Activated CD4-positive, alpha-beta T cell treated with anti-CD3 and anti-CD28 coated beads, Interleukin-2, Interleukin-6, amounts not matched to agents 100 ng/mL and 50 ng/mL, durations not matched to agents 16 hours and 8 hours (primary cell): Measurements from ENCODE around the gene SMLR1.
"Not testable (repeated sequence)": the region's sequence is repeated elsewhere in the genome, so short reads cannot be mapped to it uniquely, and the experiment has no call there.

ENCODE experiments used
- DNase-seq: peaks from one replicate; pipeline ENCODE4 v3.0.0-alpha.2; 2020

Gene SMLR1

DNA sequence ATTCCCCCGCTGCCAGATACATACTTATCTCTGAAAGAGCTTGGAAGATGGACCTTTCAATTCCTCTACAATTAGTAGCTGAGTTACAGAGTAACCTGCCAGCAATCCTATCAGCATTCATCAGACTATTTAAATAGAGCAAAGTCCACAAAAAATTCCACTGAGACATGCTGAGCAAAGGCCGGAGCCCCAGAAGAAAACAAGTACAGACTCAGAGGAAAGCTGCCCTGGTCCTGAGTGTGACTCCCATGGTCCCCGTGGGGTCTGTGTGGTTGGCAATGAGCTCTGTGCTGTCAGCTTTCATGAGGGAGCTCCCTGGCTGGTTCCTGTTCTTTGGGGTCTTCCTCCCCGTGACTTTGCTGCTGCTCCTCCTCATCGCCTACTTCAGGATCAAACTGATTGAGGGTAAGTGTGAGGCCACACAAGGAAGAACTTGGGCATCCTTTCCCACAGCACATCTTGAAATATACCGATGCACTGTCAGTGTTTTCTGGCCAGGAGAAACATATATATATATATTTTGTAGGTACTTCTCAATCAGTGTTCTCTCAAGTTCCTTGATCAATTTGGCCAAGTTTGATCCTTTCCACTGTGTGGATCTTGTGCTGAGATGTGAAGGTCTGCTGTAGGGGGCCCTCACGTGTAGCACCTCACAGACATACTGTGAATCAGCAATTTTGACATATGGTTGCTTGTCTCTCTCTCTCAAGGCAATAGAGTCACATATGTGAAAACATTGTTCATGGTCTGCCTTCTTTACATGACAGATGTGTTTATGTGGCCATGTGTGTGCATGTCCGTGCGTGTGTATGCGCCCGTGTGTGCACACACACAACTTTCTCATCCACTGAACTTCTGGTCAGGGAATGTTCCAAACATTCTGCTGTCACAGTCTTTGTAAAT lies at the start of gene SMLR1:
Gene SMLR1, plus strand, starts transcription at position 160 of the 903 bp plus-strand sequence. Its CDS starts 8 bp downstream, at position 168.
- DNase-seq: no peak

DNA sequence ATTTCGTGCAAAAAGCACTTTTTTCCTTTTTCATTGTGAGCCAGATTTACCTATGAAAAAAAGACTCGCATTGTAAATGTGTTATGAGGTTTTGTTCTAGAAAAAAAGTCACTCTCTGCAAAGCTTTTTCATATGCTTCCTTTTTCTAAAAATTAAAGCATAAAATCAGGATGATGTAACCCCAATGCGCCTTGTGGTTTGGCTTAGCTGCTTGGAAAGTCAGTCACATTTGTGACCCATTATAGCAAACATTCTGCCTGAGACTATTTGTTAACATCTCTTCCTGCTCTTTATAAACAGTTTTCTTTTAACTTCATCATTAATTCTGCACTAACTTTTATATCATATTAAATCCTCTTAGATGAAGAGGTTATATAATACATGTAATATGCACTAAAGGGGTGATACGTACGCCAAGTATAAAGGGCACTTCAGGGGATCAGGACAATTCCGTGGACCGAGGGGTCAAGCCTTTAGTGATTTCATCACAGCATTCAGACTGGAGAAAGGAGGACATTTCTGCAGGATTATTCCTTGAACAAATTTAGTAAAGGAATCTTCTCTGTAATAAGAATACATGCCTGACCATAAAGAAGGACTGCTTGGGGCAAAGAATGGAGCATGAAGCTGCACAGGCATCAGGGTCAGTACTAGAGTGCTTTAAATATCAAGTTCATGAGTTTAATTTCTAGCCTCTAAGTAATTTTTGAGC lies 48.1 kb upstream of the SMLR1 start:
- no peak for DNase-seq

DNA sequence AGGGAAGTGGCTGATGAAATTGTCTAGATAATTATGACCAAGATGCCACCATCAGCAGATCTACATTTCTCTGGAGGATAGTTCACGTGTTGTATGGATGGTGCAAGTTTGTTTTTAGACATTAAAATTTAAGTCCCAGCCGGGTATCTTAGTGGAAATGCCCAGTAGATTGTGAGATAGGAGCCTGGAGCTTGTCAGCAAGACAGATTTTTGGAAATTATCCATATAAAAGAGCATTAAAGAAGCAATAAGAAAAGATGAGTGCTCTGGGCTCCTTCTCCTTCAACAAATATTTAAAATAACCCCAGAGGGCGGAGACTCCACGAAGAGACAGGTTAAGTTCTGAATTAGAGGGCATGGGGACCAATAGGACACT lies 47.6 kb upstream of the SMLR1 start:
- DNase-seq: no peak

DNA sequence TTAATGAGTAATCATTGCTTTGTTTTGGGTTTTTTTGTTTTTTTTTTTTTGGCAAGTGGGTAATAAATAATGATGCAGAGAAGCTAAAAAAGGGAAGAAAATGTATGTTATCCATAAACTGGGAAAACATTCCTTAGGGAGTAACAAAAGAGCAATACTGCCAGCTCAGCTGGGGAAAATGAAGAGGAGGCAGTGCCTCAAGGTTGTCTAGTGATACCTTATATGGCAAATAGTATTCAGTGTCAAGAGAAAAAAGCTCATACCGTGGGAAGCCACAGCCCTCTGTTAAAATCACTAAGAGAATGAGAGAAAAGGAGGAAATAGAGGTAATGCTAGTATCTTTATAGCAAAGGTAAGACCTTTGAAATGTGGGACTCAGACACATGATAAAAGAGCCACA lies 47.1 kb upstream of the SMLR1 start:
- DNase-seq: no peak

DNA sequence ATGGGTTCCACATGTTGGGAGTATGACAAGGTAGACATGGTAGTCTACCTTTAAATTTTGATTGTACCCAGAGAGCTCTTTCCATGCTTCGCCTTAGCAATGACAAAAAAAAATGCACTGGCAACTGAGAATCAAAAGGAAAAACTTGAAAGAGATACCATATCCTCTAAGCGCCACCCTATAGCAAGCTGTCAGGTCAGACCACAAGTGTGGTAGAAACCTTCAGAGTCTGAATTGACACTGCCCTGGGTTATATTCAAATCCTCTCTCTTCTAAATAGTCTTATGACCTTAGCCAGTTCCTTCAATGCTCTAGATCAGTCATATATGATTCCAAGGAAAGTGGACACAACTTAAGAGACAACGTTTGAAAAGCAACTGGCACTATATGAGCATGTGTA lies 45.6 kb upstream of the SMLR1 start:
- no peak for DNase-seq

DNA sequence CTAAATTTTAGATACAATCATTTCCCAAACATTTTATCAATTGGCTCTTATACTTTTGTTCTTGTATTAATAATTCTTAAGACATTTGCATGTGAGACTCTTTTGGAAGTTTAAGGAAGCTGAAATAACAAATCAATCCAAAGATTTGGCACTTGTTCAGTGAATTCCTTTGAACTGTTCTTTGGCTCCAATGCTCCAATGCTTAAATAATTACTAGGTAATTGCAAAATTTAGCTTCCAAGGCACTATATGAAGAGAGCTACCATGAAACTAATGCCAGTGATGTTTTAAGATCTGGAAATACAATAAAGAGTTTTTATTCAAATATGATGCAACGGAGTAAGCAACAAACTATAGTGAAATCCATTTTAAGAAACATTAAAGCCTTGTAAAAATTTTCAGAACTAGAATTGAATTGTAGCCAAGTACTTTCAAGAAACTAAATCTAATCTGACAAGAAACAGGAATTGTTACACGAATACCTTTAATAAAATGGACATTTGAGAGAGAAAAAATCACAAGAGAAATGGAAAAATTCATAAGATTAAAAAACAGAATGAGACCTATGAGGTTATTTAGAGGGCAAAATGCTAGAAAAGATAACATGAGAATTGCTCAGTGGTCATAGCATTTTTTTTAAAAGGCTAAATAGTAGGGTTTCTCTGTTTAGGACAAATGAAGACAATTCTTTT lies 43.6 kb upstream of the SMLR1 start:
- no peak for DNase-seq

DNA sequence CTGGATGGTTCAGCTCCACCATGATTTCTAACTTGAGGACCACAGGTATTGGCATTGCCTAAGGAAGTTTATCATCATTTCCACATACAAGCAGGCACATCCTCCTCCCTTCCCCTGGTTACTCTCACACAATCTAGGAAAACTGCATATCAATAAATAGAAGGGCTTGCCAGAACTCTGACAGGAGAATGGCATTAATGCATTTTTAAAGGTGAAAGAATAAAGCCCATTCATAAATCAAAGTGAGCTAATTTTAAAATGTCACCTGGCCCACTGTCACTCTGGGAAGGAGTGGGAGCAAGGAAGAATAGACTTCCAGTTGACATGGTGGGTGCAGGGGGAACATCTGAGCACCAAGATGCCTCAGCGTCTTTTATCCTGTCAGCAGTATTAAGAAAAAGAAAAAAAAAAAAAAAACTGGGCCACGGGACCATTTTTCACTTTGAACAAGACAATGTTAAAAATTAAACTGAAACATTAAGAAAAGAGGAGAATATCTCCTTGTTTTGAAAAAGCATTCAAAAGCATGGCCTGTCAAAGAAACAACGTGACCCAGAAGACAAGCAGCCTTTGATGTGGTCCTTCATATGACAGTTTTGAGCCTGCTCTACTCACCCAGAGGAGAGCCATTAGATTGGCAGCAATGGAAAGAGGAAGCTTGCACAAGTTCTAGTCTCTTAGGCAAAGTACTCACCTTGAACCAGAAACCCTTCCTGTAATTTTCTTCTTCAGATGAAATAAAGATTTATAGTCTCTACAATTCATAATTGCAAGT lies 39.3 kb upstream of the SMLR1 start:
- DNase-seq: no peak

DNA sequence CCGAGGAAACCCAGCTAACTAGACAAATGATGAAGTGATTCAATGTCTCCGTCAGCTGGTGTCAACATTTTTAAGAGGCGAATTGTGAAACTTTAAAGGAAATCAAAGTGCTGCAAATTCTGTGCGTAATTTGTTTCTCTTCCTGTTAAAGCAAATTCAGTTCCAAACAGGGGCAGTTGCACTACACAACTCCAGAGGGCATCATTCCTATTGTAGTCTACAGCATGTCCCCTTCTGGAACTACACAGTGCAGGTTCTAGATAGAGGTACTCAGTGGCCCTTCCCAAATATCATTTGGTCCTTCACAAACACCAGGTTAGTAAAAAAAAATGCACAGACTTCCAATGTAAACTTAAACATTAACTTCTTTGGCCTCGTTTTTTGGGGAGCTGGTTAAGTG lies 38.3 kb upstream of the SMLR1 start:
- DNase-seq: no peak

DNA sequence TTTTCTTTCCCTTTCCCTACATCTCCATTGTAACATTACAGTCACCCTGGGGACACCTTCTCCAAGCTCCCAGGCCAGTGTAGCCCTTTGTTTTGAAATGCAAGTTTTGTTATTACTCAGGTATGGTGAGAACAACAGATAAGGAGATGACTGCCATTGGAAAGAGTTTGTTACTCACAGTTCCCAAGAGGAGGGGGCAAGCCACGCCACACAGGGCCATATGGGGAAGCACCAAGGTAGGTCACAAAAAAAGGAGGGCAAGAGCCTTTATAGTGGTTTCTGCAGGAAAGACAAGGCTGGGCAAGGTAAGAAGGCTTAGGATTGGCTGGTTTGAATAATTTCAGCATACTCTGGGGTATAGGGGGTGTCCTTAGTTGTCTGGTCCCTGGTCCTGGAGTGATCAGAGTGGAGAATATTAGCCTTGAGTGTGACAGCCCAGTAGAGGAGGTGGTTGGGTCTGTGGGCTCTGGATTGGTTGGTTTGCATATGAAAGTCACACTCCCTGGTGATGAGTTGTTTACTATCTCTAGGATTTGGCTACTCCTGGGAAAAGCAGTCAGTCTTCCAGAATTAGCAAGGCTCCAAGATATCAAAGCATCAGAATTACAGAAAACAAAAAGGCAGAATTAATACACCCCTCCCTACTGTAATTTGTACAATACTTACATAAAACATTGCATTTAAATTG lies 33.1 kb upstream of the SMLR1 start:
- no peak for DNase-seq

DNA sequence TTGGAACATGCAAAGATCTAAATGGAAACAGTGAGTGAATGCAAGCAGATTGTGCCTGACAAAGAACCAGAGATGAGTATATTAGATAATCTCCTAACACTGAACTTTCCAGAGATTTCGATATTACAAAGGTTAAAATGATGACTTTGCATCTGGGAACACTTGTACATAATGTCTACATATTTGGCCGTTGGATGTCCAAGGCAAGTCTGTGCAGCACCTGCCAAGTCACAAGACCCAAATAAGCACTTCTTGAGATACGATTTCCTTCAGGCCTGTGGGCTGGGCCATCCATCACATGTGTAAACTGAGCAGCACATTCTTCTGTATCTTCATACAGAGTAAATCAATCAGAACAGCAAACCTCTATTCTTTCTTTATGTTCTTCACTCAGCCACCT lies 32.5 kb upstream of the SMLR1 start:
- DNase-seq: no peak

DNA sequence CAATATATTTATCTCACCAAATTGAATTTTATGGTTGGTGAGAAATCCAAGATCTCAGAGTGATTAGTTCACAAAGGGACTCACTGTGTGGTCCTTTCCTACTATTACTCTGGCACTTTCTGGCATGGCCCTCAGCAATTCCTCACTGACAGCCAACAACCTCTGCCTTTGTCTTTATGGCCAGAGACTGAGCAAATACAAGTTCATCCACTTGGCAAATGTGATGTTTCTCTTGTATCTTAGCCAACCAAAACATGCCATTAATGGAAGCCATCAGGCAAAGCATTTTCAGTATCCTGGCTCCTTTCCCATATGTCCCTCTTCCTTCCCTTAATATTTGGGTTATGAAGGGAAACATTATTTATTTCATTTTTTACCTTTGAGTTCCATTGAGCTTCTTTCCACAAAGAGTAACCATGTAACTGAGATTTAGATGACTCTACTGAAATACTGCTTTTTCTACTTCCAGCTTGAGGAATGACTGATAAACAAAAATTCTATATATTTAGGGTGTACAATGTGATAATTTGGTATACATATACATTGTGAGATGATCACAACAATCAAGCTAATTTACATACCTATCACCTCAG lies 30.8 kb upstream of the SMLR1 start:
- DNase-seq: no peak

DNA sequence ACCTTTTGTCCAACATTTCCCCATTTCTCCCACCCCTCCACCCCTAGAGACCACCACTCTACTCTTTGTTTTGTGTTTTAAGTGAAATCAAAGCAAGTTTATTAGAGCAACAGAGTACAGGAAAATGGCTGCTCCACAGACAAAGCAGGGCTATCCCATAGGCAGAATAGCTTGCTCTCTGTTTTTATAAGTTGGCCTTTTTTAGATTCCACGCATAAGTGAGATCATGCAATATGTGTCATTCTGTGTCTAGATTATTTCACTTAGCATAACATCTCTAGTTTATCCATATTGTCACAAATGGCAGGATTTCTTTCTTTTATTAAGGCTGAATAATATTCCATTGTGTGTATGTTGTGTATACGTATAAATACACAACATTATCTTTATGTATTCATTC lies 30.1 kb upstream of the SMLR1 start:
- DNase-seq: no peak

DNA sequence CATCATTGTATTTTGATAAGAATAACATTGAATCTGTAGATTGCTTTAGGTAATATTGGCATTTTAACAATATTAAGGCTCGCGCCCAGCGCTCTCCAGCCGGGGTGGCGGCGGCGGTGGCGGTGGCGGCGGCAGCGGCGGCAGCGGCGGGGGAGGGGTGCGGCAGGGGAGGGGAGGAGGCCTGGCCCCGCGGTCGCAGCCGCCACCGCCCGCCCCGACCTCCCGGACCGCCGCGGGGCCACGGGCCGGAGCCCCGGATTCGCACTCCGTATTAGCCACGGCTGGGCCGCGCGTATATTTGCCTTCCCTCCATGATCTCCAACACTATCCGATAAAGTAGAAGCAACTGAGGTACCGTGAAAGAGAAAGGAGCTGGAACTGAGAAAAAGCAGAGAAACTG lies 25.8 kb upstream of the SMLR1 start:
- DNase-seq: not testable (repeated sequence)

DNA sequence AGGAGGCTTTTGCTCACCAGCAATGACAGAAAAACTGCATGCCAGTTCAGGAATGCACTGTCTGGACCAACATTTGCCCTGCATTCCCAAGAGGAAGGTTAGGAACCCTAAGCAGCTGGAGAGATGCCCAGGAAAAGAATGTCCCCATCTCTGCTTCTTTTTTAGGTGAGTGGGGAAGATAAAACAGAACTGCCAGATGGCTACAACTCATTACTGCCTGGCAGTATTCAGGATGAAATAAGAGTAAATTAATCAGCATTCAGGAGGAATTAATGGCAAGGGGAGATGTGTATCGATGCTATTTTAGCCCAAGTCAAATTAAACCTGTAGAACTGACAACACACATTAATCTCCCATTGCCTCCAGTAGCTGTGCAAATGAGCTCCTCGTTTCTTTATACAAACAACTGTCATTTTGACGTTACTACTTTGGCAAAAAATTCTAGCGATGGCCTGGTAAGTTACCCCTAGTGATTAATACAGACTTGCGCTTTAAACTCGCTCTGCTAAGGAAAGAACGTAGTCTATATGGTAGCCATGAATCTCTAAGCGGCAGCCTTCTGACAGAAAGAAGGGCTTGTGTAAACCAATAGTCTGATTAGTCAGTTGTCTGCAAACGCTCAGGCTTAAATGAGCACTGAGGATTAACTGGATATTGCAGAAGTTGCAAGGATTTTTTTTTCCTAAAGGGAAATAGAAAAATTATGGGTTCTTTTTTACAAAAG lies 16.7 kb upstream of the SMLR1 start:
- DNase-seq: no peak

DNA sequence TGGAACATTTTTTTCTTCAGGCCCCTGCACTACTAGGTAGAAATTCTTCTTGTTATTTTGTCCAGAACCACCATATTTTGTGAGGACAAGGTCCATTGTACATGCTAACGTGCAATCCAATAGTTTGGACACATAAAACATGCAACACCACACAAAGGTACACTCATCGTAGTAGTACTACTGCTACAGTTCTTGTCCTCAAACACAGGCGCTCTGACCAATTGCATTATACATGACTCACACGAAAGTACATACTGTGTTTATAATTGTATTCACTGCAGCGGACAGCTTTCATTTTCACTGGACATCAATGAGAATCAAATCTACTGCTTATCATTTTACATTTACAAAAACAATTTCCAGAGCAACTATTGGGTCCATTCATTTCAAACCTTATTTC lies 15.3 kb upstream of the SMLR1 start:
- DNase-seq: no peak

DNA sequence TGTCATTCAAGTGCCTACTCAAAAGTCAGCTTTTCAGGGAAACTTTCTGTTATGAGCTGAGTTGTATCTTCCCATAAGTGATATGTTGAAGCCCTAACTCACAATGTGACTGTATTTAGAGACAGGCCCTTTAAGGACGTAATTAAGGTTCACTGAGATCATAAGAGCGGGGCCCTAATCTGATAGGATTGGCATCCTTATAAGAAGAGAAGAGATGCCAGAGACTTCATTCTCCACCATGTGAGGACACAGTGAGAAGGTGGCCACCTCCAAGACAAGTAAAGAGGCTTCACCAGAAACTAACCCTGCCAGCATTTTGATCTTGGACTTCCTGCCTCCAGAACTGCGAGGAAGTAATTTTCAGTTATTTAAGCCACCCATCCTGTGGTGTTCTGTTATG lies 12.7 kb upstream of the SMLR1 start:
- no peak for DNase-seq

DNA sequence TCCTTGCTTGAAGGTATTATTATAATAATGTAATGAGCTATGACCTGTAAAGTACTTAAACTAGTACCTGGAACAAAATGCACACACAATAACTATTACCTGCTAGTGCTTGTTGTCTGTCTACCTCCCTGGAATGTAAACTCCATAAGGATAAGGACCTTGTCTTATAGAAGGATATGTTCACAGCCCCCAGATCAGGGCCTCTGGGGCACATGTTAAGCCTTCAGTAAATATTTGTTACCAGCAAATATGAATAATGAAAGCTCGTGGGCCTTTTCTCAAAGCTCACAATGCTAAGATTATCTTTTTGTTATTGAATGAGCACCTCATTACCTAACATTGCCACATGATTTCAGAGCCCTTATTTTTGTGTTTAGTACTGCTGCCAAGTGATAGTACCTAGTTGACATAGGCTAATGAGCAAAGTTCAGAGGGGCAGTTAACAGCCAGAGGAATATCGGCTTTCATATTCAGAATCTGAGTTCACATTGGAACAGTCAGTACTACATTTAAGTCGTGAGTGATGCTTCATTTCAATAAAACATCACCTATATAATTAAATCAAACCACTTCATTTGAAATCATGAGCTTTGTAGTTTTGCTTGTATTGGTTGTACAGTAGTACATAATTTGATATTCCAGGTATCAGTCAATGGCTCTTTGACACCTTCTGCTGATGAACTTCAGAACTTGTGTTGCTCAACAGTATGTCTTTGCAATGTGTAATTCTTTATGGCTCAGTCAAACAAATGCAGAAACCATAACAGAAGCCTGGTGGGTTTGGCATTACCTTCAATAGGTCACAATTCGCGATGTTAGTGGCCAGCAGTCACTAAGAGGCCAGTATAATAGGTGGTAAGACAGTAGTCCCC lies 11.8 kb upstream of the SMLR1 start:
- no peak for DNase-seq

DNA sequence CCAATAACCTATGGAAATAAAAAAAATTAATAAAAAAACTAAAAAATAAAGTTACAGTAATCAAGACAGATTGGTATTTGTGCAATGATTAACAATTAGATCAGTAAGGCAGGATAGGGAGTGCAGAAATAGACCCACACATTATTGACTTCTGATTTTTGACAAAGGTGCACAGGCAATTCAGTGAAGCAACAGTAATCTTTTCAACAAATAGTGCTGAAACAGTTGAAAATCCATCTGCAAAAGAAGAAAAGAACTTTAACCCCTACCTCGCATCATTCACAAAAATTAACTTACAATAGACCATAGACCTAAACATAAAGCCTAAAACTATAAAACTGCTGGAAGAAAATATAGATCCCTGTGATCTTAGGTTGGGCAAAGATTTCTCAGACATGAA lies 4.5 kb upstream of the SMLR1 start:
- DNase-seq: no peak

DNA sequence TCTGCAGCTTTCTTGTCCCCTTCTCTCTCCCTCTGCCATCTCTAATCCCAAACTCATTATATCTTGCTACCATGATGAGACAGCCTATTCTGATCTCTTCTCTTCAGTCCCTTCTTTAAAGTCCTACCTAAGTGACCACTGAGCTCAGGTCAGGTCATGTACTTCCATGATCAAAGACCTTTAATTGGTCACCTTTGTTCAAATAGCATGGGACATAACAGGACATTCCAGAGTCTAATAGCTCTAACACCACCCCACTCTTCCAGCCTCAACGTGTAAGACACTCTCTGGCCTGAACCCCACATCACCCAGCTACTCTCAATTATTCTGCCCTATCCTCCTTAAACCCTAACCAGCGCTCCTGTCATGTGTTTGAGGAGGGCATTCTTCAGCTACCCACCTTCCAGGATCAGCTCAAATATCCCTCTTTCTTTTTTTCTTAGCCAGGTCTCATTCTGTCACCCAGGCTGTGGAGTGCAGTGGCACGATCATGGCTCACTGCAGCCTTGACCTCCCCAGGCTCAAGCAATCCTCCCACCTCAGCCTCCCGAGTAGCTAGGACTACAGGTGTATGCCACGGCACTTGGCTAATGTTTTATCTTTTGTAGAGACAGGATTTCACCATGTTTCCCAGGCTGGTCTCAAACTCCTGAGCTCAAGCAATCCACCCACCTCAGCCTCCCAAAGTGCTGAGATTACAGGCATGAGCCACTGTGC lies 2.1 kb upstream of the SMLR1 start:
- DNase-seq: no peak
